Prostate gland (tissue), 2 donors: ENCODE measurements around the gene BABAM2. TPM values are rescaled to one million over a fixed set of nuclear protein-coding genes. Genes with fewer than 3 reads are reported as not detected.

Source experiments
- DNase-seq: peaks from one replicate; pipeline ENCODE4 v3.0.0-alpha.2; 2019; ENCODE audit warnings: low spot score
- H3K27ac ChIP-seq, 2 donors: fragments of 200-600 bp; sonication (generic); 2 replicates each; pipeline ENCODE4 v1.5.1; 2017 to 2019
- H3K27me3 ChIP-seq: fragments of 200-600 bp; sonication (generic); replicated peaks from 2 replicates; pipeline ENCODE4 v1.5.1; 2019; ENCODE audit not compliant: insufficient read depth
- H3K36me3 ChIP-seq, 2 donors: fragments of 200-600 bp; sonication (generic); 1 replicate in 1 of 2; 2 replicates in 1 of 2; pipeline versions ENCODE4 v1.5.1 to v1.8.1; 2017 to 2019
- H3K4me1 ChIP-seq: fragments of 200-600 bp; sonication (generic); replicated peaks from 2 replicates; pipeline ENCODE4 v1.5.1; 2019
- H3K4me3 ChIP-seq, 2 donors: fragments of 200-600 bp; sonication (generic); 2 replicates each; pipeline ENCODE4 v1.5.1; 2017 to 2019
- H3K9me3 ChIP-seq: fragments of 200-600 bp; sonication (generic); 2 replicates; pipeline ENCODE4 v1.5.1; 2017
- POLR2A ChIP-seq: fragments of 450-650 bp; IDR thresholded peaks from one replicate; pipeline ENCODE4 v1.6.1; 2016; ENCODE audit warnings: antibody characterized with exemption, mild to moderate bottlenecking
- POLR2AphosphoS5 ChIP-seq: sonication (generic); formaldehyde crosslinking; IDR thresholded peaks from one replicate; pipeline ENCODE4 v1.6.1; 2017; ENCODE audit warnings: antibody characterized with exemption
- WGBS: methylation state at CpG from one replicate; pipeline ENCODE4 v1.1.5; 2018; 5-methylcytosine and 5-hydroxymethylcytosine counted together
- intact Hi-C: fragments of 100-400 bp; cut with DNase I; formaldehyde crosslinking; loops from one replicate; pipeline ENCODE4 v1.14.2; 2022
- total RNA-seq, 2 donors: library from RNA; depleted of rRNA; stranded (reverse); fragments of >200 nt; gene quantifications; one replicate each; pipeline ENCODE4 v1.1.0, GENCODE V29; 2016
- TF ChIP-seq, protein P1 (sequence below), 4 experiments: fragments of 200-600 bp in 2 of 4; fragments of 450-650 bp in 2 of 4; sonication (generic) in 2 of 4; IDR thresholded peaks; 1 replicate in 3 of 4; 2 replicates in 1 of 4; pipeline ENCODE4 v1.5.1; 2016 to 2019; ENCODE audit warnings: antibody characterized with exemption in 4 of 4, mild to moderate bottlenecking in 2 of 4, moderate library complexity in 2 of 4

The BABAM2 gene
- total RNA-seq, 2 donors from 2014 or later, result 35.8 to 37.3 TPM

DNA sequence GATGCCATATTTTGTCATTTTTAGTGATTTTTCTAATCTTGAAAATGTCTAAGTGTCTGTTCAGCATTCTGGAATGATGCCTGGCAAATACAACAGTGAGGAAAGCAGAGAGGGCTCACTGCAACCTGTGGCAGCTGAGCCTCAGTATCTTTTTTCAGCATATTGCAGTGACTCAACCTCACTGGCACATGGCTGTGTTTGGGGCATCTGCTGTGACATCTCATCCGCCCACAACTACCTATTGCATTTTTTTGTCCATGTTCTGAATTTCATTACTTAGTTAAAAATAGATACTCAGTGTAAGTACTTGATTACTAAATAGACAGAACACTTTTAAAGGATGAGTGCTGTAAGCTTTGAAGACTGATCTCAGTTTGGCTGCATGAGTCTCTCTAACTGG, 10.7 kb downstream of the BABAM2 start:
- Histone ChIP-seq H3K27me3 (no peaks in the 10 kb centered on the region), H3K9me3 (no peaks in the 10 kb centered on the region), H3K4me3 (no peak overlapping the region), H3K36me3 (no peaks in the 10 kb centered on the region), H3K4me1 (no peaks in the 10 kb centered on the region), H3K27ac (no peak overlapping the region)
- WGBS, result 72% methylated on average over 1 of the region's 1 CpG
- no peak for DNase-seq
- TF ChIP-seq, protein P1, sequence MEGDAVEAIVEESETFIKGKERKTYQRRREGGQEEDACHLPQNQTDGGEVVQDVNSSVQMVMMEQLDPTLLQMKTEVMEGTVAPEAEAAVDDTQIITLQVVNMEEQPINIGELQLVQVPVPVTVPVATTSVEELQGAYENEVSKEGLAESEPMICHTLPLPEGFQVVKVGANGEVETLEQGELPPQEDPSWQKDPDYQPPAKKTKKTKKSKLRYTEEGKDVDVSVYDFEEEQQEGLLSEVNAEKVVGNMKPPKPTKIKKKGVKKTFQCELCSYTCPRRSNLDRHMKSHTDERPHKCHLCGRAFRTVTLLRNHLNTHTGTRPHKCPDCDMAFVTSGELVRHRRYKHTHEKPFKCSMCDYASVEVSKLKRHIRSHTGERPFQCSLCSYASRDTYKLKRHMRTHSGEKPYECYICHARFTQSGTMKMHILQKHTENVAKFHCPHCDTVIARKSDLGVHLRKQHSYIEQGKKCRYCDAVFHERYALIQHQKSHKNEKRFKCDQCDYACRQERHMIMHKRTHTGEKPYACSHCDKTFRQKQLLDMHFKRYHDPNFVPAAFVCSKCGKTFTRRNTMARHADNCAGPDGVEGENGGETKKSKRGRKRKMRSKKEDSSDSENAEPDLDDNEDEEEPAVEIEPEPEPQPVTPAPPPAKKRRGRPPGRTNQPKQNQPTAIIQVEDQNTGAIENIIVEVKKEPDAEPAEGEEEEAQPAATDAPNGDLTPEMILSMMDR (IDR thresholded peaks at IDR 0.05), result no peak
- TF ChIP-seq POLR2A, result no peak
- intact Hi-C loops, result no loop called here

DNA sequence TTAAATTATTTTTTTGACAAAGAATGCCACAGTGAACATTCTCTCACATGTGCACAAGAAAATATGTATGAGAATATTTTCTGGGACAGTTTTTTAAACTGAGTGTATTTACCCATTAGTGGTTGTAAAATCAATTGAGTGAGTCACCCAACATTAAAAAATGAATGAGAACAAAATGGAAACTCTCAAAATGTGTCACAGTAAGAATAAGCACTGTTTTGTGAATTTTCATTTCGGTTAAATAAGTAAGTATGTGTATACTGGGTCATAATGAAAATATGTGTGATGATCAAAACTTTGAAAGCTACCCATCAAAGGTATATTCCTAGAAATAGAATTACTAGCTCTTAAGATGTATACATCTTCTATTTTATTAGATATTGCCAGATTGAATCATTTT, 11.6 kb downstream of the BABAM2 start:
- intact Hi-C loops, result no loop called here
- 89% methylated on average over 1 of the region's 1 CpG for WGBS
- no peak for TF ChIP-seq POLR2AphosphoS5
- TF ChIP-seq, protein P1 (IDR thresholded peaks at IDR 0.05), result no peak

DNA sequence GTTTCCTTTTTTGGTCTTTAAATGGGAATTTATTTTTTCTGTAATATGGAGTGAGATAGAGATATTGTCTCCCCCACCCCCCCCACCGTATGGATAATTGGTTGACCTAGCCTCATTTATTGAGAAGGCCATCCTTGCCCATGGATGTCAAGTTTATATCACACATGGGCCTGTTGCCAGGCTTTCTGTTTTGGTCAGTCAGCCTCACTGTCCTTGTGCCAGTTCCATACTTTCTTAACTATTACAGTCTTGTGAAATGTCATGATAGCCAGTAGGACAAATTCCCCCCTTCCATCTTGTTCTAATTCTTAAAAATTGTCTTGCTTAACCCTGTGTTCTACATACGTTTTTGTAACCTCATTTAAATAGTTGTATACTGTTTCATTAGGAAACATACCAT, 12.5 kb downstream of the BABAM2 start:
- no peaks in the 10 kb centered on the region for H3K4me1 ChIP-seq
- no peaks in the 10 kb centered on the region for H3K9me3 ChIP-seq
- WGBS, result 86% methylated on average over 2 of the region's 2 CpGs
- TF ChIP-seq, protein P1 (IDR thresholded peaks at IDR 0.05), result no peak
- no peak for TF ChIP-seq POLR2A
- no peak for TF ChIP-seq POLR2AphosphoS5
- DNase-seq, result no peak
- no peak overlapping the region for H3K27ac ChIP-seq
- intact Hi-C loops, result no loop called here
- H3K36me3 ChIP-seq, result no peaks in the 10 kb centered on the region
- H3K4me3 ChIP-seq, result no peak overlapping the region
- no peaks in the 10 kb centered on the region for H3K27me3 ChIP-seq

More for the DNA sequence above, 11.6 kb downstream of the BABAM2 start:
- H3K4me1 ChIP-seq, result no peaks in the 10 kb centered on the region
- no peak overlapping the region for H3K27ac ChIP-seq
- no peak overlapping the region for H3K4me3 ChIP-seq
- no peaks in the 10 kb centered on the region for H3K36me3 ChIP-seq
- no peak for DNase-seq
- H3K9me3 ChIP-seq, result no peaks in the 10 kb centered on the region
- H3K27me3 ChIP-seq, result no peaks in the 10 kb centered on the region

DNA sequence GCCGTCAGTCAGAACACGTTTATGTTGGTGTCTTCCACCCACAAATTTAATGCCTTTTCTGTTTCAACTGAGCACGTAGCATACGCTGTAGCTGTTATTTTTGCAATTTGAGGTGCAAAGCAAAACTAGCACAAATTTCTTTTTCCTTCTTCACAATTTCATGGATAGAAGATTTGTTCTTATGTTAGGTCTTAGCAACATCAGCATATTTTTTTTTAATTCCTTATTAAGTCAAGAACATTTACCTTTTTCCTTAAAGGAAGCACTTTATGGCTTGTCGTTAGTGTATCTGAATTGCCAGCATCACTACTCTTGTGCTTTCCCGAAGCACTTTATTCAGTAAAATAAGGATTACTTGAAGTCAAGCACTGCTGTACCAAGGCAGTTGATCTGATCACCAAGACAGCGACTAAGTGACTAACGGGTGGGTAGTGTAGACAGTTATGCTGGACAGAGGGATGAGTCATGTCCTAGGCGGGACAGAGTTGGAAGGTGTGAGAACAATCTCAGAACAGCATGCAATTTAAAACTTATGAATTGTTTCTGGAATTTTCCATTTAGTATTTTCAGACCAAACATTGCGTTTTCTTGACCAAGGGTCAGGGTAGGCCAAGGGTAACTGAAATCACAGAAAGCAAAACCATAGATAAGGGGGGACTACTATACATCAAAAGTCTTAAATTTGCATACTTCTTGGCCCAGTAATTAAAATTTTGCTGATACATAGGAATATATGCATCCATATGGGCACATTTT, 13.3 kb downstream of the BABAM2 start:
- WGBS, result 87% methylated on average over 10 of the region's 10 CpGs
- TF ChIP-seq, protein P1 (IDR thresholded peaks at IDR 0.05), result no peak
- TF ChIP-seq POLR2A (no peak), POLR2AphosphoS5 (no peak)
- intact Hi-C loops, result no loop called here

DNA sequence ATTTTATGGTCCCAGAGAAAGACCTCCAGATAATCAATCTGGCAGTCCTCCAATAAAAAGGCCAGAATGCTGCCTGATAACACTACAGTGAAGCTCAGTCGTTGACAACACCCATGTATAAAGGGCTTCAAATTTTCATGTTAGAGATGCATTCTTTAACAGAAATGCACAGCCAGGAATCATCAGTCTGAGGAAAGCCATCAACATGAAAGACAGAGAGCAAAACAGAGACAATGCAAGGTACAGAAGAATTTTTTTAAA, 13.8 kb downstream of the BABAM2 start:
- Histone ChIP-seq H3K4me1 (no peaks in the 10 kb centered on the region), H3K9me3 (no peaks in the 10 kb centered on the region), H3K27me3 (no peaks in the 10 kb centered on the region), H3K36me3 (no peaks in the 10 kb centered on the region), H3K27ac (no peak overlapping the region), H3K4me3 (no peak overlapping the region)
- TF ChIP-seq, protein P1 (IDR thresholded peaks at IDR 0.05), result no peak
- TF ChIP-seq POLR2AphosphoS5 (no peak), POLR2A (no peak)
- 84% methylated on average over 1 of the region's 1 CpG for WGBS
- DNase-seq, result no peak
- intact Hi-C loops, result no loop called here

More for the DNA sequence above, 13.3 kb downstream of the BABAM2 start:
- Histone ChIP-seq H3K27me3 (no peaks in the 10 kb centered on the region), H3K4me3 (no peak overlapping the region), H3K27ac (no peak overlapping the region), H3K36me3 (no peaks in the 10 kb centered on the region), H3K4me1 (no peaks in the 10 kb centered on the region), H3K9me3 (no peaks in the 10 kb centered on the region)
- DNase-seq, result no peak
